ENCODE data around the gene STEAP4.
"Not testable (repeated sequence)": the region's sequence is repeated elsewhere in the genome, so short reads cannot be mapped to it uniquely, and the experiment has no call there.

Gene STEAP4

GRCh38 chr7:88264987-88265386, 41.7 kb downstream of the STEAP4 start:
- DNase-seq, result not testable (repeated sequence)

DNA sequence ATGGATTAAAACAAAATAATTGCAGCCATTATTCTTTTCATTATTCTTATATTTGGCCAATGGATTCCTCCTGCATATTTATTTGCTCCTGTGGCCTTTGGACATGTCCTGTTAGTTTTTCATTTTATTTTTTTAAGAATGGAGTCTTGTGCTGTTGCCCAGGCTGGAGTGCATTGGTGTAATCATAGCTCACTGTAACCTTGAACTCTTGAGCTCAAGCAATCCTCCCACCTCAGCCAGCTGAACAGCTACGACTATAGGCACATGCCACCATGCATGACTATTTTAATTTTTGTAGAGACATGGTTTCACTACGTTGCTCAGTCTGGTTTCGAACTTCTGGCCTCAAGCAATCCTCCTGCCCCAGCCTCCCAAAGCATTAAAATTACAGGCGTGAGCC, 44.1 kb downstream of the STEAP4 start:
- no peak for DNase-seq

DNA sequence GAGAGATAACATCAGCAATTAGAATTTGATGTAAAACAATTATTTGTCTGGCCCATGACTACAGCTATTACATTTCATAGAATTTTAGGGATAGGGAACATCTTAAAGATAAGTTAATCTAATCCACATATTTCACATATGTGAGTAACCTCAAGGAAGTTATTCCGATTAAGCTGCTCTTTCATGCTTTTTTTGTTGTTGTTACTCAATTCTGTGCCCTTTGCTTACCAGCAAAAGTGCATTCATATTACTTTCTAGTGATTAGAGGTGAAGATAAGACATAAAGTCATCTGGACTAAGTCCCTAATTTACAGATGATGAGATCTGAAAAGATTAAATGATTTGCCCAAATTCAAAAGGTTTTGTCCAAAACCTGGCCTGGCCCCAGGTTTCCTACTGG, 46.0 kb downstream of the STEAP4 start:
- DNase-seq, result no peak

DNA sequence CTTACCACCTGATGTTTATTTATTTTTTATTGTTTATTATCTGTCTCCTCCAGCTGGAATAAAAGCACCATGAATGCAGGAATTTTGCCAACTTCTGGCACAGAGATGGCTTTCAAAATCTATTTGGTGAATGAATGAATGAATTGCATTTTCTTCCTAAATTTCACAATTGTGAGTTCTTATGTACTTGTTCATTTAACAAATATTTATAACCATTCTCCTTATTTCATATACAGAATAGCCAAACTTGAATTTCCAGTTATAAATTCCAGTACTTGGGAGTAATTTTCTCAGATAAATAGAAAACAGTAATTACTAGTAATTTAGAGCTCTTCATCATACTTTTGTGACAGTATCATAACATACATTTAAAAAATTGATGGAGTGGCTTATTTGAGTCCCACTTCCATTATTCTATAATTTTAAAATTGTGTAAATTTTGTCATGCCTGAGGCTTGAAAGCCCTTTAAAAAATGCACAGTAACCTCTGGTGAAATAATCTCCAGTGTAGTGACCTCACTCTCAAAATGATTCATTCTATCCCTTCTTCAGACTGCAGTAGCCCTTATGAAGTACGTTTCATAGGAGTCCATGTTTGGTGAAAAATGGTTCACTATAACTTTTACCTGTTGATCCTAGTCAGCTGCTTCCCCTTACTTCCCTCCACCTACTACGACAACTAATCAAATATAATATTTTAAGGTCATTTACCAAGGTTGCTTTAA, 46.9 kb downstream of the STEAP4 start:
- no peak for DNase-seq

DNA sequence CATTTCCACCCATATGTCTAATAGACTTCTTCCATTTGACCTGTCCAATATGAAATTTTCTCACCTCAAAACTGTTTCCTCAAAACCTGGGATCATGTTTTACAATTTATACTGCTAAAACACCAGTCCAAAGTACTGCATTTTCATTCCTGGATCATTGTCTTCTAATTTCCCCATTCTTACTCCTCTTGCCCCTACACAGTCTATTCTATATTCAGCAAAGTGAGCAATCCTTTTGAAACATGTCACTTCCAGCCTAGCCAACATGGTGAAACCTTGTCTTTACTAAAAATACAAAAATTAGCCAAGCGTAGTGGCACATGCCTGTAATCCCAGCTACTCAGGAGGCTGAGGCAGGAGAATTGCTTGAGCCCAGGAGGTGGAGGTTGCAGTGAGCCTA, 48.4 kb downstream of the STEAP4 start:
- not testable (repeated sequence) for DNase-seq

DNA sequence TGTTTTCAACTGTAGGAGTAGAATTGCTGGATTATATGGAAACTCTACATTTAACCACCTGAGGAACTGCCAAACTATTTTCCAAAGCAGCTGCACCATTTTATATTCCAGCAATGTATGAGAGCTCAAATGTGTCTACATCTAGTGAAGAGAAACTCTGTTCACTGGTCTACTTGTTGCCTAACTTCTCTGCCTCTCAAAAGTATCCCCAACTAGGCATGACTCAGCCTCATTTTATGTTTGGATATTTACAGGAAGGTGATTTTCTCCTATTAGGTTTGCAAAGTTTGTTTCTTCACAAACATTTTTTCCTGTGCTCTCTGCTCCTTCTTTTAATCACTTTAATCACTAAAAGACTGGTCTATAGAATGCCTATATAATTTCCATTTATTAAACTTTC, 49.8 kb downstream of the STEAP4 start:
- DNase-seq, result no peak

DNA sequence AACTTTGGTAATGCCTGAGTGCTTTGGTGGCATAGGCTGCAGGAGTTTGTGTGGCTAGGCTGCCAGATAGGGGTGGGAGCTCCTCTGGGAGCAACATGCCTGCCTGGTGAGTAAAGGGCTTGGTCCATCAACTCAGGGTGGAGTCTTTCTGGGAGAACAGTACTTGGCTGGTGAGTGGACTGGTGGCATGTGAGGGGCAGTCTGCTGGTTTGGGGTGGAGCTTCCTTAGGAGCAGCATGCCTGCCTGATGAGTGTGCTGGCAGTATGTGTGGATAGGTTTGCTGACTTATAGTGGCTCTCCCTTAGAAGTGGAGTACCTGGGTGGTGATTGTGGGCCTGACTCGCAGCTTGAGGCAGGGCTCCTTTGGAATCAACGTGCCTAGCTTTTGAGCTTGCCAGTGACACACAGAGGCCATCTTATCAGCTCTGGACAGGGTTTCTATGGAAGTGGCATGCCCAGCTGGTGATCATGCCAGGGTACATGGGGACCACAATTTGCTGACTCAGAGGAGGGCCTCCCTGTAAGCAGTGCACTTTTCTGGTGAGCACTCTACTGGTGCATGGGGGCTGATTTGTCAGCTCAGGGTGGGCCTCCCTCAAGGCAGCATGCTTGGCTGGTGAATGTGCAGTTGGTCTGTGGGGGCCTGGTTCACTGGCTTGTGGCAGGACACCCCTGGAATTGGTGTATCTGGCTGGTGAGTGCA, 51.8 kb downstream of the STEAP4 start:
- DNase-seq, result no peak

- no peak for DNase-seq
Observed at GRCh38 chr7:88253640-88254039, 53.1 kb downstream of the STEAP4 start.

GRCh38 chr7:88244258-88244657, 62.4 kb downstream of the STEAP4 start:
- DNase-seq, result no peak

DNA sequence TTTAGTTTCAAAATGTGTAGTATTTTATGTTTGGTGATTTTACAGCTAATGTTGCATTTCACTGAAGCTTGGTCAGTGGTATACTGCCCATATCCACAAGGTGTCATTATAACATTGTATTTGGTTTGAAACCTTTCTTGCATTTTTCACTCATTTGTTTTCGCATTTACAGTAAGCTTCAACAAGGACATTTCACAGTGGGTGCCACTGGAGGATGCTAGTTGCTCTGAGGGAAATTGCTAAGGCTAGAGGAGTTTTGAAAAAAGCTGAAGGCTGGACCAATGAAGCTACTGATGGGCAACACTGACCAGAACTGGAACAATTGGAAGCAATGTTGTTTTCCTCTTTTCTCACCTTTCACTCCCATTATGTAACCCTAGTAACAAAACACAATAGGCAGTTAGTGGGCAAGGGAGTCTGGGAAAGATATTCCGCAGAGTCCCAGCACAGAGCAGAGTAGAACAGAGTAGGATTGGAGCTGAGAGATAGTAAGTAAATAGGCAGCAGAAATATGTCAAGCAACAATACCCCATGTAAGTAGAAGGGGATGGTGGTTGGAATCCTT, 63.3 kb downstream of the STEAP4 start:
- DNase-seq, result no peak

- DNase-seq, result no peak
Observed at GRCh38 chr7:88239852-88240251, 66.8 kb downstream of the STEAP4 start.

DNA sequence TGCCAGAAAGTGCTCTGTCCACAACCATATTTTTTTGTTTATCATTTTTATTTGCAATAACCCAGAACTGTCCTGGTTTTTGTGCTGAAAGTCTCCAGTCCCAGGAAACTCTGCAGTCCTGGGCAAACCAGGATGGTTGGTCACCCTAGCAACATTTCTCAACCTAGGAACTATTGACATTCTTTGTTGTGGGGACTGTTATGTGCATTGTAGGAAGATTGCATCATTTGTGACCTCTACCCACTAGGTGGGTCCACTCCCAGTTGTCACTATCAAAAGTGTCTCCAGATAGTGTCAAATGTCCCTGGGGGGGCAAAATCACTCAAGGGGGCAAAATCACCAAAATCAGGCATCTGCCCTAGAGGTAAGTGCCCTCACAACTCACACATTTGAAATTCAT, 72.9 kb downstream of the STEAP4 start:
- no peak for DNase-seq

- no peak for DNase-seq
Observed at GRCh38 chr7:88230646-88231045, 76.0 kb downstream of the STEAP4 start.

DNA sequence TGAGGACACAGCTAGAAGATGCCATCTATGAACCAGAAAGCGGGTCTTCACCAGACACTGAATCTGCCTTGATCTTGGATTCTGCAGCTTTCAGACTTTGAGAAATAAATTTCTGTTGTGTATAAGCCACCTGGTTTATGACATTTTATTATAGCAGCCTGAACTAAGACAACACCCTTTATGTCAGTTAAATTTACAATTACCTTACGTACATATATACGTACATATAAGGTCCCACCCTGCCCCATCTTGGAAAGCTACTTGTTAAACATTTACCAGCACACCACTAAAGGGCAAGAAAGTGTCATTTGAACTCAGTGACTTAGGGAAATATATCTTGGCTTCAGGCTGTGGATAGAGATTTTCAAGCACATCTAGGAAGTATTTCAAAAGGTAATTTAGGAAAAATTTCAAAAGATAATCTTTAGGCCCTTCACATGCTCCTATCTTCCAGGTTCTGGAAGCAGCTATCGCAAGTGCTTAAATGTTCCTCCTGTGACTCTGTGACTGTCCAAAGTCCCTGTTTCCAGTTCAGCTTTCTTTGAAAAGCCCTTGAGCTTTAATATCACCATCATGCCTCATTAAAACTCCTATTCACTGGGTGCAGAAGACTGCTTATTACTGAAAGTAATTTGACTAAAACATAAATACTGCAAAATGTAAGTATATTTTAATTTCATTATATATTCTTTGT, 77.2 kb downstream of the STEAP4 start:
- no peak for DNase-seq

DNA sequence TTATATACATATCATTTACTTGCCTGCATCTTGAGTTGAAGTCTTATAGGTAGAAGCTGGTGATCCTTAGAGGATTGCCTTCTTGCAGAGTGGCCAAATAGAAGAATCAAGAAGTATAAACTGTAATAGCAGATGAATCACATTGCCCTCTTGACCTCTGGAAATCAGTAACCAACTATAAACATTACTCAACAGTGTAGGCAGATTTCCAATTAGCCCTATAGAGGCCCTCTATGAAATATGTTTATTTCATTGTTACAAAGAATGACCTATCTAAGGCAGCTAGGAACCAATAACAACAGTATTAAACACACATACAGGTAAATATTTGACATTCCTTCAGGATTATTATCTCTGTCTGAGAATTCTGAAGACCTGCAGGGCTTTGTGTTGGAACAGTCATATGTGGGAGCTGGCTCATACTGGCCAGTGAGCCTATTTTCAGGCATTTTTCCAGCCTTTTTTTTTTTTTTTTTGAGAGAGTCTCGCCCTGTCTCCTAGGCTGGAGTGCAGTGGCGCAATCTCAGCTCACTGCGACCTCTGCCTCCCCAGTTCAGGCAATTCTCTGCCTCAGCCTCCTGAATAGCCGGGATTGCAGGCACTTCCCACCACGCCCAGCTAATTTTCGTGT, 79.7 kb downstream of the STEAP4 start:
- DNase-seq, result no peak

- no peak for DNase-seq
Observed at GRCh38 chr7:88226201-88226600, 80.5 kb downstream of the STEAP4 start.

GRCh38 chr7:88224601-88225275, 82.0 kb downstream of the STEAP4 start:
- DNase-seq, result no peak

- no peak for DNase-seq
Observed at GRCh38 chr7:88223265-88223664, 83.4 kb downstream of the STEAP4 start.
